ENCODE measurements around the gene MAP2K1.
"Not testable (repeated sequence)": the region's sequence is repeated elsewhere in the genome, so short reads cannot be mapped to it uniquely, and the experiment has no call there.

Gene MAP2K1

DNA sequence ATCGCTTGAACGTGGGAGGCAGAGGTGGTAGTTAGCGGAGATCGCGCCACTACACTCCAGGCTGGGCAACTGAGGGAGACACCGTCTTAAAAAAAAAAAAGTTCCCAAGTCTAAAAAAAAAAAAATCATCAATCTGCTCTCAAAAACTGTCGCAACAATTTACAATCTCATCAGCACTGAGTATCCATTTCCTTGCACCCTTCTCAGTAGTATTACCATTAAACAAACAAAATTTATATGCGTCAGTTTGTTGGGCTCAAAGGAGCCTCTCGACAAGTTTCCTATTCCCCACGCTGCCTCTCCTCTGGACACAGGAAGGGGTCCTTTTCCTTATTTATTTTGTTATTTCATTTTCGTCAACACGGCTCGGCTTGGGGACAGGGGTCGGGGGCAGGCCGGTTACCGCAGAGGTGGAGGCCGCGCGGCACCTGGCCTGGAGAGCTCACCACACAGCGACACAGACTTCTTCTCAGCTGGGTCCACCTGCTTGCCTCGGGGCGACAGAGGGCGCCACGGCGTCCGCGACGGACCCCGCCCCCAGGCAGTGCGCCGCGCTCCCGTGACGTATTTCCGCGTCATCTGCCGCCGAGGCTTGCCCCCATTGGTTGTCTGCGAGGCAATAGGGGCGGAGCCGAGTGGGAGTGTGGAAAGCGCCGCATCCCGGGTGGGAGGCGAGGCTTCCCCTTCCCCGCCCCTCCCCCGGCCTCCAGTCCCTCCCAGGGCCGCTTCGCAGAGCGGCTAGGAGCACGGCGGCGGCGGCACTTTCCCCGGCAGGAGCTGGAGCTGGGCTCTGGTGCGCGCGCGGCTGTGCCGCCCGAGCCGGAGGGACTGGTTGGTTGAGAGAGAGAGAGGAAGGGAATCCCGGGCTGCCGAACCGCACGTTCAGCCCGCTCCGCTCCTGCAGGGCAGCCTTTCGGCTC is at the start of gene MAP2K1:
Gene MAP2K1 (plus strand): TSS at position 709 of the 920 bp plus-strand sequence. CDS start 436 bp downstream, outside the sequence.
- peak; percentile 97 for DNase-seq

DNA sequence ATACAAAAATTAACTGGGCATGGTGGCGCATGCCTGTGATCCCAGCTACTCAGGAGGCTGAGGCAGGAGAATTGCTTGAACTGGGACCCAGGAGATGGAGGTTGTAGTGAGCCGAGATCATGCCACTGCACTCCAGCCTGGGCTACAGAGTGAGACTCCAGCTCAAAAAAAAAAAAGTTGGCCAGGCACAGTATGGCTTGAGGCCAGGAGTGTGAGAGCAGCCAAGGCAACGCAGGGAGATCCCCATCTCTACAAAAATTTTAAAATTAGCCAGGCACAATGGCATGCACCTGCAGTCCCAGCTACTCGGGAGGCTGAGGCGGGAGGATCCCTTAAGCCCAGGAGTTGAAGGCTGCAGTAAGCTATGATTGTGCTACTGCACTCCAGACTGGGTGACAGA is 38.2 kb upstream of the MAP2K1 start:
- not testable (repeated sequence) for DNase-seq

DNA sequence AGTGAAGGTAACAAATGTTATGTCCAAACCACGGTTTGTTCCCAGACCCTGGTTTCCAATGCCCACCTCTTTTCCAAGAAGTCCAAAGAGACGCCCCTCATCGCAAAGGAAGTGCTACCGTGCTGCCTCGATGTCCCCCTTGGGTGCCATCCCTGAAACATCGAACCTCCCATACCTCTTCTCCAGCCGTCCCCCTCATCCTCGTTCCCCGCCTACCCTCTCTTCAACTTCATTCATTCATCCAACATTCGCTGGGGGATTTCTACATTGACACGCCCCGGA is 30.7 kb upstream of the MAP2K1 start:
- no peak for DNase-seq

DNA sequence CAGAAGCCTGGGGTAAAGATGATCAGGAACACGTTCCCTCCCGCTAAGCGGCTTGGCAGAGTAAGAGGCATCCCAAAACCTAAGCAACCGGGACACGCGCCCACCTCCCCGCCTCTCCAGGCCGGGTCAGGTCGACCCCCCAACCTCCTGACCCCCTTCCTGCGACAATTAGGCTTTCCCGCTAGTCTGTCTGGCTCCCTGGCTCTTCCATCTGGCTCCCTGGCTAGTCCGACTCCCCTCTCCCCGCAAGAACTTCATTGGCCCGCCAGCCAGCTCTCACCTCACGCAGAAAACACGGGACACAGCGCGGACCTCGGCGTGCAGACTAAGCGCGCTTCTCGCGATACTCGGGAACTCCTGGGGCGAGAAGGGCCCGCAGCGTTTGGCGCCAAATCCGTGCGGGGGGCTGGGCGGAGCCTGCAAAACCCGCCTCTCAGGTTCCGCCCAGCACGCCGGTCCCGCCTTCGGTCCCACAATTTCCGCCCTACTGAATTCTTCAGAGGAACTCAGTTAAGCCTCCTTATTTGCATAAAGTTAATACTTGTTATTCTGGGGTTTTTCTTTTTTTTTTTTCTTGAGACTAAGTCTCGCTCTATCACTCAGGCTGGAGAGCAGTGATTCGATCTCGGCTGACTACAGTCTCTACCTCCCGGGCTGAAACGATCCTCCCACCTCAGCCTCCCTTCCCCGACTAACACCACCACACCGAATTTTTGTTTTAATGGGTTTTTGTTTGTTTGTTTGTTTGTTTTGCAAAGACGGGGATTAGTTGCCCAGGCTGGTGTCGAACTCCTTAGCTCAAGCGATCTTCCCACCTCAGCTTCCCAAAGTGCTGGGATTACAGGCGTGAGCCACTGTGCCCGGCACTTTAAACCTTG is 30.1 kb upstream of the MAP2K1 start, which contains the start of gene TIPIN:
Gene TIPIN (minus strand): TSS at position 327 of the 878 bp plus-strand sequence. CDS start 3,738 bp downstream, outside the sequence.
- peak; percentile 94 for DNase-seq

DNA sequence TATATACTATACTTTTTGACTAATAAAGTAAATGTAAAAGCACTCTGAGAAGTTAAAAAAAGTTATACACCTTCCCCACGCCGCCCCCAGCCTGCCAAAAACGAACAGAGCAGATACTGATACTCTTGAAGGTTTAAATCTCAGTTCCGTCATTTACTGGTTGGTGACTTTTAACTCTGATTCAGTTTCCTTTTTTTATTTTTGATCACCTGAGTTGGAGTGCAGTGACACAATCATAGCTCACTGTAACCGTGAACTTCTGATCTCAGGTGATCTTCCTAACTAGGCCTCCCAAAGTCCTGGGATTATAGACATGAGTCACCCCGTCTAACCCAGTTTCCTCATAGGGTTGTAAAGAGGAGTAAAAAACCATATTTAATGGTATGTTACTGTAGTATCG is 27.0 kb upstream of the MAP2K1 start:
- DNase-seq = no peak

DNA sequence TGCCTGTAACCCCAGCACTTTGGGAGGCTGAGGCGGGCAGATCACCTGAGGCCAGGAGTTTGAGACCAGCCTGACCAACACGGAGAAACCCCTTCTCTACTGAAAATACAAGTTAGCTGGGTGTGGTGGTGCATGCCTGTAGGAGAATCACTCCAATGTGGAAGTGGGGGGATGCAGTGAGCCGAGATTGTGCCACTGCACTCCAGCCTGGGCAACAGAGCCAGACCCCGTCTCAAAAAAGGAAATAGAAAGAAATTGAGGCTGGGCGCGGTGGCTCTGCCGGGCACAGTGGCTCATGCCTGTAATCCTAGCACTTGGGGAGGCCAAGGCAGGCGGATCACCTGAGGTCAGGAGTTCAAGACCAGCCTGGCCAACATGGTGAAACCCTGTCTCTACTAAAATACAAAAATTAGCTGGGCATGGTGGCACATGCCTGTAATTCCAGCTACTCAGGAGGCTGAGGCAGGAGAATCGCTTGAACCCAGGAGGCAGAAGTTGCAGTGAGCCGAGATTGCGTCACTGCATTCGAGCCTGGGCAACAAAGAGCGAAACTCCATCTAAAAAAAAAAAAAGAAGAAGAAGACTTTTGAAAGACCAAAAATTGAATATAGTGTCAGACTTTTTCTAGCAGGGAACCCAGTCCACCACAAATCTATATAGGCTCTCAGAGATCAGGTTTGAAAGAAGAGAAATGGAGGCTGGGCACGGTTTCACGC is 24.8 kb upstream of the MAP2K1 start:
- not testable (repeated sequence) for DNase-seq

DNA sequence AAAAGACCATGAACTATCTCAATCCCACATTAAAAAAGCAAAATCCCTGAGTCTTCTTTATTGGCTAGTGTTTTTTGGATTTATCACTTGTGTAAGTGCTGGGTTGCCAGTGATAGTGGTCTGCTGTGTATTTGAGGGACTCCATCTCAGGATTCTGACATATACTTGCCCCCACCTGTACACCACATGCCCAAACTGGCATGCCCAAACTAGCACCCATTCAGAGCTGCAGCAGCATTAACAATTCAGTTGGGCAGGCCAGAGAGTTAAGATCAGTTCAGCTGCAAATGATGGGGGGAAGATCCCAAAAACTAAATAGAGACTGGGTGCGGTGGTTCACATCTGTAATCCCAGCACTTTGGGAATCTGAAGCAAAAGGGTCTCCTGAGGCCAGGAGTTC is 23.9 kb upstream of the MAP2K1 start:
- DNase-seq = no peak

DNA sequence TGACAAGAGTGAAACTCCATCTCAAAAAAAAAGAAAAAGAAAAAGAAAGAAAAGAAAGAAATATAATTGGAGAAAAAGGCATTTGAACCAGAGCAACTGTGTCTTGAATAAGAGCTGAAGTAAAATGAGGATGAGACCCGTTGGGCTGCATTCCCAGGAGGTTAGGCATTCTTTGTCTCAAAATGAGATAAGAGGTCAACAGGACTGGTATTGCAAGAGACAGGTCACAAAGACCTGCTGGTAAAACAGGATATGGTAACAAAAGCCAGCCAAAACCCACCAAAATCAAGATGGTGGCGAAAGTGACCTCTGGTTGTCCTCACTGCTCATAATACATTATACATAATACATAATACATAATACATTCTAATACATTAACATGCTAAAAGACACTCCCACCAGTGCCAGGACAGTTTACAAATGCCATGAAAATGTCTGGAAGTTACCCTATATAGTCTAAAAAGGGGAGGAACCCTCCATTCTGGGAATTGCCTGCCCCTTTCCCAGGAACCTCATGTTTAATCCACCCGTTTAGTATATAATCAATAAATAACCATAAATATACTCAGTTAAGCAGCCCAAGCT is 21.7 kb upstream of the MAP2K1 start:
- DNase-seq = no peak

DNA sequence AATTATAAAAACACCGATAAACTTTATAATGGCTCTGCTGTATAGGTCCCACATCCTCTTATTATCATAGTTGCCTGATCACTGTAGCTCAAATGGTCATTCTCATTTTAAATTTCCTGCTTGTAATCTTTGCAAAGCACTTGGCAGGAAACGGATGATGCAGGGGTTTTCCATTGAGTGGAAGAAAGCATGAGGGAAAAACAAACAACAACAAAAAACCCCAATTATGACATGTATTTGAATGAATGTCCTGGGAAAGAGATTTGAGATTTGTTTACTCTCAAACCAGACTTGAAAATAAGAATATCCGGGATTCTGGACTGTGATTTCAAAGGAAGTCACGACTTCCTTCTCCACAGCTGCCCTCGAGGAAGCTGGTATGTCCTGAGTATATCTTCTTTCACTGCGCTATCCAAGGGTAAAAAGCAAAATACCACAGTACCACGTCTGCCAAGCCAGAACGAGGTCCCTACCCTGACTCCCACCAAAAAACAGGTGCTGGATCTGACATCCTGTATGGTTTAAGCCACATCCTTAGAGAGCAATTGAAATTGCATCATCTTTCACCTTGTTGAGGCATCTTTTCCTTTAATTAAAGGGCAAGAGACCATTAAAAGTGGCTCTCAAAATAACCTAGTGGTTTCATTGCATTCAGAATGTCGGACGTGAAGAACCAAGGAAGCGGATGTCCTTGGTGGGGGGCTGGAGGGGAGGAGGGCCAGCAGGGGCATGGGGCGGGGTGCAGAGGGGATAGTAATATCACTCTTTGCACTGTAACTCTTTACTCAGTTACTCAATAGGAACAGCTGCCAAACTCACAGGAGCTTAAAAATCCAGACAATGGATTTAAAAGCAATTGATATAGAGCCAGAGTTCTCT is 16.7 kb upstream of the MAP2K1 start:
- DNase-seq = no peak

DNA sequence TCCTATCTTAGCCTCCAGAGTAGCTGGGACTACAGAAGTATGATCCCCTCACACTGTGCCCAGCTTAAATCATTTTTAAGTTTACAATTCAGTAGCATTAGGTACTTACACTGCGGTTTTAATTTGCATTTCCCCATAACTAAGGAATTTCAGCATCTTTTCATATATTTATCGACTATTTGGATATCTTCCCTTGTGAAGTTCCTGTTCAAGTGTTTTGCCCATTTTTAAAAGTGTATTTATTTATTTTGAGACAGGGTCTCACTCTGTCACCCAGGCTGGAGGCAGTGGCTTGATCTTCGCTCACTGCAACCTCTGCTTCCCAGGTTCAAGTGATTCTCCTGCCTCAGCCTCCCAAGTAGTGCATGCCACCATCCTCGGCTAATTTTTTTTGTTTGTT is 12.5 kb upstream of the MAP2K1 start:
- DNase-seq = no peak

DNA sequence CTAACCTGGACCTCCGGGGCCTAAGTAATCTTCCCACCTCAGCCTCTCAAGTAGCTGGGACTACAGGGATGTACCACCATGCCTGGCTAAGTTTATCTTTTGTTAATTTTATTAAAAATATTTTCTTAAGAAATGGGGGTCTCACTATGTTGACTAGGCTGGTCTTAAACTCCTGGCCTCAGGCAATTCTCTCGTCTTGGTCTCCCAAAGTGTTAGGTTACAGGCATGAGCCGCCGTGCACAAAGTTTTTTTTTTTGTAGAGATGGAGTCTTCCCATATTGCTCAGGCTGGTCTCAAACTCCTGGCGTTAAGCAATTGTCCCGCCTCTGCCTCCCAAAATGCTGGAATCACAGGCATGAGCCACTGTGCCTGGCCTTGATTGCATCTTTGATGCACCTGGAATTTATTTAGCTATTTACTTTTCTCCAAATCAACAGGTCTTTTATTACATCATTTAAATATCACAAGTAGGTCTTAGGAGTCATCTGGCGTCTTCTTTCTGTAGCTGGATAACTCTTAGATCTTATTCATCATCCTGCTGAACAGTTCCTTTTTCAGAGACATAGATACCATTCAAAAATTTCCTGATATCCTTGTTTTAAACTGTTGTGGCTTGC is 7.8 kb upstream of the MAP2K1 start:
- no peak for DNase-seq

DNA sequence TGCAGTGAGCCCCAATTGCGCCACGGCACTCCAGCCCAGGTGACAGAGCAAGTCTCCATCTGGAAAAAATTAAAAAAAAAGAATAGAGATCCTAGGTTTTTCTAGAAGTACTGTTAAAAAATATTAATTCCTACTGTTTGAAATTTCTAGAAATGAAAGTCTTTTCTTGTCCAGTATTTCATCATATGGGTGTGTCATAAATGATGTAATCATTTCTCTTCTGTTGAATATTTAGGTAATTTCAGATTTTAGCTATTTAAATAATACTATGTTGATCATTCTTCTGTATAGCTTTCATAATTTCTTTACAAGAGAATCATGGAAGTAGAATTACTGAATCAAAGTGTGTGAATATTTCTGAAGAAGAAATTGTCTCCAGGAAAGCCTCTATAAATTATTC is 5.3 kb upstream of the MAP2K1 start:
- not testable (repeated sequence) for DNase-seq

DNA sequence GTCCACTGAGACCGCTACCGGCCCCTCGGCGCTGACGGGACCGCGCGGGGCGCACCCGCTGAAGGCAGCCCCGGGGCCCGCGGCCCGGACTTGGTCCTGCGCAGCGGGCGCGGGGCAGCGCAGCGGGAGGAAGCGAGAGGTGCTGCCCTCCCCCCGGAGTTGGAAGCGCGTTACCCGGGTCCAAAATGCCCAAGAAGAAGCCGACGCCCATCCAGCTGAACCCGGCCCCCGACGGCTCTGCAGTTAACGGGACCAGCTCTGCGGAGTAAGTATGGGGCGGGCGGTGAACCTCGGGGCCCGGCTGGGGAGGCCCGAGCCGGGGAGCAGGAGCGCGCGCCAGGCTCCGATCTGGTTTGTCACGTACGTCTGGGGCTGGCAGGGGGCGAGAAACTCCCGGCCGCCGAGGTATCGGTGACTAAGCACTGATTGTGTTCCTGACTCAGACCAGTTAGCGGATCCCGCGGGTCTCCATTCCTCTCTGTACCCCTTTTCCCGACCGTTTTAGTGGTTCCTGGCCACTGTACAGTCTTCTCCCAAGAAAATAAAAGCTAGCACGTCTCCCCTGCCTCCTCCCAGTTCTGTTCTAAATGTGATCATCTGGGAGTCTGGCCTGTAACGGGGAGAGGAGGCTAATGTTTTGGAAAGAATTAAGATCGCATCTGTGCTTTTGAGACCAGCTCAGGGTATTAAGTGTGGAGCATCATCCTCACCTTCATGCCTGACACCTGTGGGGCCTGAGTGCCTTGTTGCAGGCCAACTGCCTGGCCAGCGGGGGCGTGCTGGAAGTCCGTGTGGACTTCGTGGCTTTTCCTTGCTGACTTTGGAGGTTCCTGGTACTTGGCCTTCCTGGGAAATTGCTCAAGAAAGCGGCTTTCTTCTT is 691 bp downstream of the MAP2K1 start:
- DNase-seq = peak; percentile 65

DNA sequence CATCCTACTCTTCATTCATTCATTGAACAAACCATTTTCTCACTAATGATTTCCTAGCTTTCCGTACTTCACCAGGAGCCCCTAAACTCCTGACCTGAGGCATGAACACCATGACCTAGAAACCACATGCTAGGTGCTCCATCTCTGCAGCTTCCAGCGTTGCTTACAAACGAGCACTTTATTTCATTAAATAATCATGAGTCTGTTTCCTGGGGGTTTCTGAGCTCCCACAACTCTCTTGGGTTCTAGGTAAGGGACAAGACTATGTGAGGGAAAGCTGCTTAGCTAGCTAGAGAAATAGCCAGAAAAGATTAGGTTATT is 1.3 kb downstream of the MAP2K1 start:
- no peak for DNase-seq

DNA sequence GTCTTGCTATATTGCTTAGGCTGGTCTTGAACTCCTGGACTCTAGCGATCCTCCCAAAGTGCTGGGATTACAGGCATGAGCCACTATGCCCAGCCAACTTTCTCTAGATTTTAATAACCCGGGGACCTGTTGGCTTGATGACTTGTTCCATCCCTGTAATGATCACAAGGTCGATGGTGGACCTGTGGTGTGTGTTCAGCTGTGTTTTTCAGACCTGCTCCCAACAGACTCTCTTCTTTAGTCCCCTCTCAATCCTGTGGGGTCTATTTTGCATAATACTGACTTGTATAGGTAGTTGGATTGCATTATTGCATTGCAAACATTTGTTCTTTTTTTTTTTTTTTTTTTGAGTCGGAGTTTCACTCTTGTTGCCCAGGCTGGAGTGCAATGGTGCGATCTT is 1.9 kb downstream of the MAP2K1 start:
- no peak for DNase-seq

DNA sequence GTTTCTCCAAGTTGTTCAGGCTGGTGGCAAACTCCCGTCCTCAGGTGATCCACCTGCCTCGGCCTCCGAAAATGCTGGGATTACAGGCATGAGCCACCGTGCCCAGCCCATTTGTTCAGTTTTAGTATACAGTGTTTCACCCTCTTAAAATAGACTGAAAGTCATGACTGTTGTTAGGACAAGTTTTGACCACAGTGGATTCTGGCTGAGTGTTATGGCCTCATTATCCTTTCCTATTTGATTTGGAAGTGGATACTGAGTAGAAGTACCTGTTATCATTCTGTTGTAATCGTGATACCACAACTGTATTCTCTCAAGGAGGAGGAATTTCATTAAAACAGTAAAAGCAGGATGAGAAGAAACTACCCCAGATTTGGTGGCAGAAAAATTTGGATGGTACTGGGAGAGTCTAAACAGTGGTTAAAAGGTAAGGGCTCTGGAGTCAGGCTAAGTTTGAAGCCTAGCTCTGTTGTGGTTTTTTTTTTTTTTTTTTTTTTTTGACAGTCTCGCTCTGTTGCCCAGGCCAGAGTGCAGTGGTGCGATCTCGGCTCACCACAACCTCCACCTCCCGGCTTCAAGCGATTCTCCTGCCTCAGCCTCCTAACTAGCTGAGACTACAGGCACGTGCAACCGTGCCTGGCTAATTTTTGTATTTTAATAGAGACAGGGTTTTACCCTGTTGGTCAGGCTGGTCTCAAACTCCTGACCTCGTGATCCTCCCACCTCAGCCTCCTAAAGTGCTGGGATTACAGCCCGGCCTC is 2.6 kb downstream of the MAP2K1 start:
- no peak for DNase-seq

DNA sequence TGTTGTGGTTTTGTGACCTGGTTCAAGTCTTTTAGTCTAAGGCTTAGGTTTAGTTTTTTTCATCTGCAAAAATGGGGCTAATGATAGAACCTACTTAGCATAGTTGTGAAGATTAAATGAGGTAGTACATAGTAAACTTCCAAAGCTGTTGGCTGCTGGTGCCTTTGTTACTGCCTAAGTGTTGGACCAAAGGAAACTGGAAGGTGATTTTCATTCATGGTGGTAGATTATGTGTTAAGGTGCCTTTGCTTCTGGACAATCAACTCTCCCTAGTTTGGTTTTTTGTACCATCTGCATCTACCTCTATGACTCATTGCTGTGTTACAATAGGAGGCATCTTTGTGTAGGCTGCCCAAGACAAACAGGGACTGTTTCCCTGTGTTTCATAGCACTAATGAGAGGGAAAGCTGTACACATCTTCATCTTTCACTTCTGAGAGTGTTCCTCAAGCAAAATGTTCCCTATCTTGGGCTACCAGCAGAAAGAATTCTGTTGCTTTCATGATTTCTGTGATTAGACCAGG is 3.2 kb downstream of the MAP2K1 start:
- no peak for DNase-seq

DNA sequence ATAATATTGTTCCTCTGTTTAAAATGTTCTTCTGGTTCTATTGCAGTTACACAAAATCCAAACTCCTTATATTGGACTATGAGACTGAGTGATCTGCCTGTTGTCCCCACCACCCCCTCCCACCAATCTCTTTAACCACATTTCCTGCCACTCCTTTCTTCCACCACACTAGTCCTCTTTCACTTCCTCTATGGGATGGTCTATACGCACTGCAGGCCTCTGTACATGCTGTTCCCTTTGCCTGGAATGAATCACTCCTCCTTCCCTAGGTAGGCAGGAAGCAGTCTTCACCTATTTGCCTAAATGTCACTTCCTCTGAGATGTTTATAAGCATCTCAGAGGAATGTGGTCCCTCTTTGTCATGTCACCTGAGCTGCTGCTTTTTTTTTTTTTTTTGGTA is 4.0 kb downstream of the MAP2K1 start:
- DNase-seq = peak; percentile 15

DNA sequence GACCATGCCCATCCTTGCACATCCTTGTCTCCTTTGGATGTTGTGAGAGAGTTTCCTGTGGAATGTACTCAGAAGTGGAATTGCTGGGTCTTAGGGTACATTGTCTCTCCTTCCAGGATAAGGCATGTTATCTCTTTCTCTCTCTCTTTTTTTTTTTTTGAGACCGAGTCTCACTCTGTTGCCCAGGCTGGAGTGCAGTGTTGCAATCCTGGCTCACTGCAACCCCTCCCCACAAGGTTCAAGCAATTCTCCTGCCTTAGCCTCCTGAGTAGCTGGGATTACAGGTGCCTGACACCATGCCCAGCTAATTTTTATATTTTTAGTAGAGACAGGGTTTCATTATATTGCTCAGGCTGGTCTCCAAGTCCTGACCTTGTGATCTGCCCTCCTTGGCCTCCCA is 6.3 kb downstream of the MAP2K1 start:
- DNase-seq = not testable (repeated sequence)
